ENCODE measurements around the gene ABCB10.
"Not testable (repeated sequence)": the region's sequence is repeated elsewhere in the genome, so short reads cannot be mapped to it uniquely, and the experiment has no call there.

The ABCB10 gene

GRCh38 chr1:229531326-229531725 is 27.2 kb downstream of the ABCB10 start:
- DNase-seq, result no peak

- DNase-seq, result no peak
Measured at GRCh38 chr1:229529639-229530038, 28.9 kb downstream of the ABCB10 start.

- no peak for DNase-seq
Measured at GRCh38 chr1:229526695-229527094, 31.8 kb downstream of the ABCB10 start.

GRCh38 chr1:229523052-229523451 is 35.5 kb downstream of the ABCB10 start:
- no peak for DNase-seq

- peak; percentile 79 for DNase-seq
Measured at GRCh38 chr1:229514578-229515275, 43.8 kb downstream of the ABCB10 start.

GRCh38 chr1:229511625-229512024 is 46.9 kb downstream of the ABCB10 start:
- DNase-seq, result not testable (repeated sequence)

- DNase-seq, result not testable (repeated sequence)
Measured at GRCh38 chr1:229511201-229511600, 47.3 kb downstream of the ABCB10 start.

- DNase-seq, result no peak
Measured at GRCh38 chr1:229509576-229509975, 48.9 kb downstream of the ABCB10 start.

GRCh38 chr1:229508823-229509337 is 49.6 kb downstream of the ABCB10 start:
- no peak for DNase-seq

- peak; percentile 96 for DNase-seq
Measured at GRCh38 chr1:229507951-229508822, 50.3 kb downstream of the ABCB10 start, which contains the start of gene NUP133. Gene NUP133, minus strand, starts transcription at chr1:229508341. Its CDS starts 92 bp downstream, at chr1:229508249.

GRCh38 chr1:229507502-229507901 is 51.0 kb downstream of the ABCB10 start:
- no peak for DNase-seq

GRCh38 chr1:229506633-229507032 is 51.9 kb downstream of the ABCB10 start:
- no peak for DNase-seq

- no peak for DNase-seq
Measured at GRCh38 chr1:229495782-229496181, 62.7 kb downstream of the ABCB10 start.

- DNase-seq, result no peak
Measured at GRCh38 chr1:229487181-229487580, 71.3 kb downstream of the ABCB10 start.

GRCh38 chr1:229485318-229485717 is 73.2 kb downstream of the ABCB10 start:
- no peak for DNase-seq

- no peak for DNase-seq
Measured at GRCh38 chr1:229482511-229482910, 76.0 kb downstream of the ABCB10 start.

- no peak for DNase-seq
Measured at GRCh38 chr1:229480495-229480894, 78.0 kb downstream of the ABCB10 start.

- no peak for DNase-seq
Measured at GRCh38 chr1:229479660-229480399, 78.7 kb downstream of the ABCB10 start.

GRCh38 chr1:229478852-229479251 is 79.7 kb downstream of the ABCB10 start:
- no peak for DNase-seq

GRCh38 chr1:229475859-229476258 is 82.6 kb downstream of the ABCB10 start:
- DNase-seq, result not testable (repeated sequence)

- no peak for DNase-seq
Measured at GRCh38 chr1:229474509-229474908, 84.0 kb downstream of the ABCB10 start.

GRCh38 chr1:229471175-229471574 is 87.3 kb downstream of the ABCB10 start:
- no peak for DNase-seq
